HG03442 (cell line): ENCODE measurements around the gene CD160.

Experiments used
- ATAC-seq: cut with Tn5 transposase; IDR thresholded peaks from one replicate; pipeline ENCODE4 v1.9.1; 2021; ENCODE audit warnings: mild to moderate bottlenecking, moderate library complexity; ENCODE audit not compliant: unreplicated experiment

CD160 gene

DNA sequence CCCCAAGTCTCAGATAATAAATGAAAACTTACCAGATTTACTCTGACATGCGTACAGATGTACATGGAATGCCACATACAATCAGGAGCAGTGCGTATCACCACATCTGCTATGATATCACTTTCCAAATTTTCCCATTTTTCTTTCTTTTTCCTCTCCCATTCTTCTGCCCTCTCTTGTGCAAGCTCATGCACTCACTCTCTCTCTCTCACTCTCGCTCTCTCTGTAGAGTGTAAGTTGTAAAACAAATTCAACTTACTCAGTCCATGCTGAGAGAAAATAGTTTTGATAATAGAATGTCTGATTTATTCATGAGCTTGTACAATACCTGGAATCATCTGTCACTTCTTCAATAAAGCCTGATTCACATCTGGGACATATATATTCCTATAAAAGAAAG is 69.3 kb downstream of the CD160 start:
- no peak for ATAC-seq
